ENCODE data around the gene SMARCC1.

- no peak for TF ChIP-seq CTCF (IDR thresholded peaks at IDR 0.05; ENCODE audit: poor library complexity)
- TF ChIP-seq EZH2phosphoT487 (IDR thresholded peaks at IDR 0.05; ENCODE audit: low read depth, severe bottlenecking, unreplicated experiment): no peak
- no peak for TF ChIP-seq EZH2 (IDR thresholded peaks at IDR 0.05; ENCODE audit: borderline replicate concordance)
Measured at GRCh38 chr3:47567149-47567548, 214.5 kb downstream of the SMARCC1 start.
